ENCODE results near the gene PNLIP.

Gene PNLIP

GRCh38 chr10:116553378-116553980 is 7.7 kb downstream of the PNLIP start:
- no peaks in the 10 kb centered on the region for H3K9me3 Mint-ChIP-seq
- H3K27me3 Mint-ChIP-seq: no peaks in the 10 kb centered on the region
- no peaks in the 10 kb centered on the region for H3K36me3 Mint-ChIP-seq
- H3K4me3 Mint-ChIP-seq: no peak overlapping the region
- no peak for ATAC-seq
- H3K27ac Mint-ChIP-seq: no peak overlapping the region
- H3K4me1 Mint-ChIP-seq: no peaks in the 10 kb centered on the region

GRCh38 chr10:116554628-116555027 is 8.9 kb downstream of the PNLIP start:
- ATAC-seq: no peak
- no peaks in the 10 kb centered on the region for H3K27me3 Mint-ChIP-seq
- H3K27ac Mint-ChIP-seq: no peak overlapping the region
- H3K4me3 Mint-ChIP-seq: no peak overlapping the region
- no peaks in the 10 kb centered on the region for H3K4me1 Mint-ChIP-seq
- no peaks in the 10 kb centered on the region for H3K36me3 Mint-ChIP-seq
- H3K9me3 Mint-ChIP-seq: no peaks in the 10 kb centered on the region

- Mint-ChIP-seq H3K36me3 (no peaks in the 10 kb centered on the region), H3K9me3 (no peaks in the 10 kb centered on the region), H3K27me3 (no peaks in the 10 kb centered on the region)
Observed at GRCh38 chr10:116555880-116556279, 10.1 kb downstream of the PNLIP start.

GRCh38 chr10:116557305-116557880 is 11.7 kb downstream of the PNLIP start:
- ATAC-seq: no peak
- no peaks in the 10 kb centered on the region for H3K4me1 Mint-ChIP-seq
- no peak overlapping the region for H3K4me3 Mint-ChIP-seq
- H3K9me3 Mint-ChIP-seq: no peaks in the 10 kb centered on the region
- H3K27ac Mint-ChIP-seq: no peak overlapping the region
- H3K36me3 Mint-ChIP-seq: no peaks in the 10 kb centered on the region
- H3K27me3 Mint-ChIP-seq: no peaks in the 10 kb centered on the region

More at GRCh38 chr10:116555880-116556279, 10.1 kb downstream of the PNLIP start:
- Mint-ChIP-seq H3K27ac (no peak overlapping the region), H3K4me3 (no peak overlapping the region), H3K4me1 (no peaks in the 10 kb centered on the region)
- ATAC-seq: no peak

- Mint-ChIP-seq H3K27me3 (no peaks in the 10 kb centered on the region), H3K9me3 (no peaks in the 10 kb centered on the region), H3K4me1 (no peaks in the 10 kb centered on the region), H3K36me3 (no peaks in the 10 kb centered on the region), H3K27ac (no peak overlapping the region), H3K4me3 (no peak overlapping the region)
- no peak for ATAC-seq
Observed at GRCh38 chr10:116565534-116565933, 19.8 kb downstream of the PNLIP start.

GRCh38 chr10:116566932-116567331 is 21.2 kb downstream of the PNLIP start:
- Mint-ChIP-seq H3K27me3 (no peaks in the 10 kb centered on the region), H3K4me1 (no peaks in the 10 kb centered on the region), H3K27ac (no peak overlapping the region), H3K36me3 (no peaks in the 10 kb centered on the region), H3K9me3 (no peaks in the 10 kb centered on the region), H3K4me3 (no peak overlapping the region)
- ATAC-seq: no peak

- Mint-ChIP-seq H3K27ac (no peak overlapping the region), H3K27me3 (no peaks in the 10 kb centered on the region), H3K36me3 (no peaks in the 10 kb centered on the region), H3K4me3 (no peak overlapping the region), H3K9me3 (no peaks in the 10 kb centered on the region), H3K4me1 (no peaks in the 10 kb centered on the region)
- no peak for ATAC-seq
Observed at GRCh38 chr10:116567335-116567734, 21.6 kb downstream of the PNLIP start.

GRCh38 chr10:116574797-116575196 is 29.1 kb downstream of the PNLIP start:
- H3K27ac Mint-ChIP-seq: no peak overlapping the region
- no peak overlapping the region for H3K4me3 Mint-ChIP-seq
- H3K36me3 Mint-ChIP-seq: no peaks in the 10 kb centered on the region
- peaks cover 8% of the 10 kb centered on the region for H3K9me3 Mint-ChIP-seq
- H3K27me3 Mint-ChIP-seq: no peaks in the 10 kb centered on the region
- H3K4me1 Mint-ChIP-seq: no peaks in the 10 kb centered on the region
- no peak for ATAC-seq

- no peaks in the 10 kb centered on the region for H3K4me1 Mint-ChIP-seq
- ATAC-seq: no peak
- H3K27me3 Mint-ChIP-seq: no peaks in the 10 kb centered on the region
- no peak overlapping the region for H3K4me3 Mint-ChIP-seq
- no peaks in the 10 kb centered on the region for H3K36me3 Mint-ChIP-seq
- no peak overlapping the region for H3K27ac Mint-ChIP-seq
- H3K9me3 Mint-ChIP-seq: peaks cover 3% of the 10 kb centered on the region
Observed at GRCh38 chr10:116587878-116588591, 42.3 kb downstream of the PNLIP start.

- peaks cover 3% of the 10 kb centered on the region for H3K9me3 Mint-ChIP-seq
- no peak overlapping the region for H3K27ac Mint-ChIP-seq
- no peak for ATAC-seq
- no peaks in the 10 kb centered on the region for H3K36me3 Mint-ChIP-seq
- no peak overlapping the region for H3K4me3 Mint-ChIP-seq
- H3K4me1 Mint-ChIP-seq: no peaks in the 10 kb centered on the region
- H3K27me3 Mint-ChIP-seq: no peaks in the 10 kb centered on the region
Observed at GRCh38 chr10:116588995-116589394, 43.3 kb downstream of the PNLIP start.

- no peak for ATAC-seq
- H3K27me3 Mint-ChIP-seq: no peaks in the 10 kb centered on the region
- peaks cover 3% of the 10 kb centered on the region for H3K9me3 Mint-ChIP-seq
- H3K36me3 Mint-ChIP-seq: no peaks in the 10 kb centered on the region
- H3K4me1 Mint-ChIP-seq: no peaks in the 10 kb centered on the region
- no peak overlapping the region for H3K27ac Mint-ChIP-seq
- no peak overlapping the region for H3K4me3 Mint-ChIP-seq
Observed at GRCh38 chr10:116589926-116590325, 44.2 kb downstream of the PNLIP start.

- no peaks in the 10 kb centered on the region for H3K27me3 Mint-ChIP-seq
- no peak for ATAC-seq
- H3K27ac Mint-ChIP-seq: no peak within 1 kb of the TSS
- H3K36me3 Mint-ChIP-seq: no peaks in the 10 kb centered on the region
- no peak within 1 kb of the TSS for H3K4me3 Mint-ChIP-seq
- no peaks in the 10 kb centered on the region for H3K4me1 Mint-ChIP-seq
- peaks cover 2% of the 10 kb centered on the region for H3K9me3 Mint-ChIP-seq
Observed at GRCh38 chr10:116590590-116591444, 45.1 kb downstream of the PNLIP start, which contains the start of gene PNLIPRP1. Gene PNLIPRP1, plus strand, starts transcription at chr10:116590959. Its CDS starts 171 bp downstream, at chr10:116591130.

GRCh38 chr10:116593139-116593740 is 47.5 kb downstream of the PNLIP start:
- Mint-ChIP-seq H3K4me1 (no peaks in the 10 kb centered on the region), H3K27ac (no peak overlapping the region), H3K27me3 (no peaks in the 10 kb centered on the region), H3K4me3 (no peak overlapping the region), H3K36me3 (no peaks in the 10 kb centered on the region), H3K9me3 (no peaks in the 10 kb centered on the region)
- ATAC-seq: no peak

- H3K36me3 Mint-ChIP-seq: no peaks in the 10 kb centered on the region
- no peak overlapping the region for H3K4me3 Mint-ChIP-seq
- no peaks in the 10 kb centered on the region for H3K4me1 Mint-ChIP-seq
- no peak overlapping the region for H3K27ac Mint-ChIP-seq
- no peak for ATAC-seq
- H3K9me3 Mint-ChIP-seq: no peaks in the 10 kb centered on the region
- no peaks in the 10 kb centered on the region for H3K27me3 Mint-ChIP-seq
Observed at GRCh38 chr10:116594525-116595035, 48.8 kb downstream of the PNLIP start.

- H3K4me1 Mint-ChIP-seq: no peaks in the 10 kb centered on the region
- H3K9me3 Mint-ChIP-seq: no peaks in the 10 kb centered on the region
- H3K27ac Mint-ChIP-seq: no peak overlapping the region
- H3K27me3 Mint-ChIP-seq: no peaks in the 10 kb centered on the region
- no peak overlapping the region for H3K4me3 Mint-ChIP-seq
- no peak for ATAC-seq
- no peaks in the 10 kb centered on the region for H3K36me3 Mint-ChIP-seq
Observed at GRCh38 chr10:116596062-116596461, 50.3 kb downstream of the PNLIP start.
